HepG2 (cell line): ENCODE results near the gene MITF. TPM values are rescaled to one million over a fixed set of nuclear protein-coding genes. Genes with fewer than 3 reads are reported as not detected.

ENCODE experiments used
- ATAC-seq: fragments of 200-7000 bp; cut with Tn5 transposase; 3 replicates; pipeline ENCODE4 v1.9.1; 2020; ENCODE audit warnings: mild to moderate bottlenecking, moderate library complexity
- BruUV-seq: library from RNA; stranded (reverse); fragments of 400-500 nt; replicated peaks from 2 replicates; lab custom pipeline; 2021; lab: Mats Ljungman, UMichigan
- CTCF ChIA-PET: fragments of 300-600 bp; formaldehyde crosslinking; extraction: SDS; loops from one replicate; lab custom pipeline; 2021; ENCODE audit warnings: low total read pairs, inconsistent platforms, low intra/inter-chr PET ratio; lab: Yijun Ruan, JAX
- POLR2A ChIA-PET: fragments of 350-600 bp; sonication (Branson Sonifier 250); formaldehyde crosslinking; loops from one replicate; lab custom pipeline; 2020; ENCODE audit warnings: antibody characterized with exemption, inconsistent platforms; lab: Yijun Ruan, JAX
- DNase-seq: peaks from one replicate; pipeline ENCODE4 v3.0.0-alpha.2; 2015; ENCODE audit warnings: low spot score
- FAIRE-seq: peaks from 3 replicates; lab custom pipeline; 2011; peaks lifted over from hg19 to GRCh38; lab: Jason Lieb, UNC
- H2AFZ ChIP-seq: one replicate; pipeline ENCODE4 v1.6.1; 2011; ENCODE audit warnings: low read length, inconsistent platforms
- H3K27ac ChIP-seq: fragments of 300-600 bp; 3 replicates; pipeline ENCODE4 v1.8.0; 2011; ENCODE audit warnings: mixed run types, mild to moderate bottlenecking, mixed read lengths, low read length, inconsistent platforms; ENCODE audit not compliant: insufficient read depth; ENCODE audit errors: extremely low read length
- H3K27me3 ChIP-seq, 2 experiments: fragments of 200-600 bp in 1 of 2; 2 replicates in 1 of 2; 3 replicates in 1 of 2; pipeline versions ENCODE4 v1.6.0 to v1.8.0; 2011; ENCODE audit warnings: low read length in 2 of 2, mild to moderate bottlenecking in 2 of 2, moderate library complexity in 2 of 2, inconsistent platforms in 1 of 2; ENCODE audit not compliant: insufficient read depth in 2 of 2, control insufficient read depth in 1 of 2
- H3K36me3 ChIP-seq, 2 experiments: fragments of 200-600 bp in 1 of 2; replicated peaks in 1 of 2; 2 replicates in 1 of 2; 3 replicates in 1 of 2; pipeline versions ENCODE4 v1.5.1 to v1.8.0; 2011; ENCODE audit warnings: low read length in 2 of 2, inconsistent platforms in 1 of 2; ENCODE audit not compliant: insufficient read depth in 2 of 2, control insufficient read depth in 1 of 2
- H3K4me1 ChIP-seq: 2 replicates; pipeline ENCODE4 v1.5.1; 2012; ENCODE audit warnings: low read length, inconsistent platforms; ENCODE audit not compliant: insufficient read depth
- H3K4me2 ChIP-seq: 2 replicates; pipeline ENCODE4 v1.6.0; 2011; ENCODE audit warnings: low read depth, low read length, inconsistent platforms
- H3K4me3 ChIP-seq, 3 experiments: fragments of 200-600 bp in 1 of 3; sonication (generic), shearing (Covaris generic) in 1 of 3; replicated peaks in 1 of 3; 2 replicates each; pipeline ENCODE4 v1.5.1; 2011 to 2016; ENCODE audit warnings: low read length in 3 of 3, inconsistent platforms in 2 of 3, low read depth in 2 of 3, mild to moderate bottlenecking in 2 of 3, control low read depth in 1 of 3, mixed read lengths in 1 of 3; ENCODE audit not compliant: insufficient read depth in 1 of 3
- H3K79me2 ChIP-seq: one replicate; pipeline ENCODE4 v1.6.1; 2011; ENCODE audit warnings: low read length, inconsistent platforms; ENCODE audit not compliant: insufficient read depth
- H3K9ac ChIP-seq: 2 replicates; pipeline ENCODE4 v1.6.0; 2011; ENCODE audit warnings: mild to moderate bottlenecking, low read depth, low read length, inconsistent platforms; ENCODE audit not compliant: insufficient read depth
- H3K9me3 ChIP-seq: 2 replicates; pipeline ENCODE4 v1.5.1; 2012; ENCODE audit warnings: mild to moderate bottlenecking, low read length
- H4K20me1 ChIP-seq: 2 replicates; pipeline ENCODE4 v1.6.0; 2011; ENCODE audit warnings: inconsistent platforms, mild to moderate bottlenecking, low read length, moderate library complexity; ENCODE audit not compliant: insufficient read depth
- AGO2 ChIP-seq: fragments of 200-400 bp; formaldehyde crosslinking; optimal IDR thresholded peaks from 2 replicates; pipeline ENCODE3; 2017; ENCODE audit warnings: mild to moderate bottlenecking, low read depth, low read length, moderate library complexity
- IRX3 ChIP-seq: sonication (generic); formaldehyde crosslinking; IDR thresholded peaks from 2 replicates; pipeline ENCODE4 v1.8.1; 2023; ENCODE audit warnings: mild to moderate bottlenecking, low read depth, missing genetic modification reagents, borderline replicate concordance
- MAF1 ChIP-seq: sonication (generic); formaldehyde crosslinking; IDR thresholded peaks from 2 replicates; pipeline ENCODE4 v1.5.0; 2020; ENCODE audit warnings: missing genetic modification reagents, borderline replicate concordance
- SMC3 ChIP-seq: IDR thresholded peaks from 2 replicates; pipeline ENCODE4 v1.6.1; 2011; ENCODE audit warnings: low read length, improper control_type of control experiment
- SOX5 ChIP-seq: IDR thresholded peaks from 2 replicates; pipeline ENCODE4 v1.6.1; 2016; ENCODE audit warnings: borderline replicate concordance
- SP1 ChIP-seq, 2 experiments: fragments of 450-650 bp in 1 of 2; sonication (generic) in 1 of 2; formaldehyde crosslinking in 1 of 2; IDR thresholded peaks; 2 replicates each; pipeline versions ENCODE4 v1.4.0 to v1.6.1; 2016 to 2020; ENCODE audit warnings: missing genetic modification reagents in 1 of 2
- SRSF4 ChIP-seq: fragments of 200-400 bp; formaldehyde crosslinking; IDR thresholded peaks from one replicate; pipeline ENCODE4 v1.6.1; 2018; ENCODE audit warnings: mild to moderate bottlenecking, low read depth, low read length, moderate library complexity; ENCODE audit not compliant: poor library complexity, severe bottlenecking
- ZGPAT ChIP-seq: IDR thresholded peaks from 2 replicates; pipeline ENCODE4 v1.6.1; 2016; ENCODE audit warnings: mild to moderate bottlenecking
- ZNF256 ChIP-seq: sonication (generic); formaldehyde crosslinking; conservative IDR thresholded peaks from 2 replicates; pipeline ENCODE4 v1.4.0; 2020; ENCODE audit warnings: missing genetic modification reagents
- ZNF33A ChIP-seq: sonication (generic); formaldehyde crosslinking; IDR thresholded peaks from 2 replicates; pipeline ENCODE4 v1.5.1; 2020; ENCODE audit warnings: missing genetic modification reagents, mild to moderate bottlenecking, moderate library complexity, borderline replicate concordance
- ZNF766 ChIP-seq: sonication (generic); formaldehyde crosslinking; IDR thresholded peaks from 2 replicates; pipeline ENCODE4 v1.5.0; 2020; ENCODE audit warnings: missing genetic modification reagents, borderline replicate concordance
- ZNF782 ChIP-seq: sonication (generic); formaldehyde crosslinking; IDR thresholded peaks from 2 replicates; pipeline ENCODE4 v1.4.0; 2020; ENCODE audit warnings: missing genetic modification reagents, mild to moderate bottlenecking, borderline replicate concordance
- WGBS: methylation state at CpG from one replicate; pipeline ENCODE4 v1.1.6; 2017; ENCODE audit warnings: low lambda C conversion rate; 5-methylcytosine and 5-hydroxymethylcytosine counted together
- in situ Hi-C: cut with HindIII; loops from 2 replicates; pipeline ENCODE4 v1.10.0; 2017; ENCODE audit warnings: low pct_unique_long_range_greater_than_20kb; ENCODE audit not compliant: extremely low pct_ligation_motif_present
- intact Hi-C: fragments of 100-400 bp; cut with micrococcal nuclease; formaldehyde crosslinking; loops from one replicate; pipeline ENCODE4 v1.10.0; 2022; ENCODE audit not compliant: unreplicated experiment
- polyA plus RNA-seq, 8 experiments: library from polyadenylated mRNA; depleted of rRNA in 3 of 8; stranded (reverse) in 7 of 8; unstranded in 1 of 8; fragments of >200 nt; fragmentation: Illumina TruSeq in 4 of 8; extraction: Trizol in 4 of 8; gene quantifications; 2 replicates each; pipeline versions ENCODE4 v1.2.1 to v1.2.3, GENCODE V29; 2011 to 2016; ENCODE audit warnings: low read depth in 4 of 8, missing spikeins in 1 of 8, mixed read lengths in 1 of 8; ENCODE audit not compliant: insufficient read depth in 1 of 8
- total RNA-seq, 5 experiments: library from RNA; depleted of rRNA; stranded (reverse); fragments of >200 nt; fragmentation: Illumina TruSeq; extraction: Trizol; gene quantifications; 2 replicates each; pipeline ENCODE4 v1.2.3, GENCODE V29; 2016; ENCODE audit warnings: low read depth in 1 of 5
- TF ChIP-seq, protein P1 (sequence below): IDR thresholded peaks from 2 replicates; pipeline ENCODE4 v1.6.1; 2016; ENCODE audit warnings: missing compliant biosample characterization, missing genetic modification reagents, borderline replicate concordance
- TF ChIP-seq, protein P2 (sequence below): sonication (generic); formaldehyde crosslinking; IDR thresholded peaks from 2 replicates; pipeline ENCODE4 v1.5.0; 2020; ENCODE audit warnings: missing genetic modification reagents

Gene MITF
- total and polyA plus RNA-seq, 2 of the 13 experiments (the other 11 are each of a cell fraction or from before 2014, with no cell fraction given): 0.12 to 0.38 TPM

DNA sequence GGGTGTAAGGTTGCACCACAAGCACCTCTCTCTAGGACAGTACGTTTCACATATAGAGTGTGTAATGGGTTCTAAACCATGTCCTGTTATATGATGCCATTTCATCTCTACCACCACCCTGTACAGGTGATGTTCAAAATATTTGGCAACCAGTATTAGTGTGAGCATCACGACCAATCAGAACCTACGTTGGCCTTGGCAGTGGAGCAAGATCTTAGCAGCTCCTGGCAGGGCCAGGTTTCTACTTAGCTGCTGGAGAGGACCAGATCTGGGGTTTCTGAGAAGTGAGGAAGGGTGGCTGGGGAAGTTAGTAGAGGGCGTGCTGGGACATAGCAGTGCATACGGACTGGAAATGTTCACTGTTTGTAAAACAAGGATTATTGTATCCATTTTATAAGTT, 23.1 kb upstream of the MITF start:
- no peak for DNase-seq
- Histone ChIP-seq H3K9me3 (no peaks in the 10 kb centered on the region), H3K9ac (no peak overlapping the region), H3K4me1 (no peaks in the 10 kb centered on the region), H4K20me1 (no peaks in the 10 kb centered on the region), H3K79me2 (no peaks in the 10 kb centered on the region), H3K4me3 (no peak overlapping the region), H3K36me3 (no peaks in the 10 kb centered on the region), H3K27me3 (no peaks in the 10 kb centered on the region; a peak in 1 of 5 replicates), H3K4me2 (no peak overlapping the region), H3K27ac (no peak overlapping the region), H2AFZ (no peak overlapping the region)
- ATAC-seq: no peak
- BruUV-seq: no TSS peak
- intact Hi-C loops: no loop called here
- WGBS: 1% methylated on average over 5 of the region's 5 CpGs
- CTCF ChIA-PET: no interaction called here
- in situ Hi-C loops: no loop called here
- POLR2A ChIA-PET: no interaction called here
- no peak for FAIRE-seq
- TF ChIP-seq, protein P1, sequence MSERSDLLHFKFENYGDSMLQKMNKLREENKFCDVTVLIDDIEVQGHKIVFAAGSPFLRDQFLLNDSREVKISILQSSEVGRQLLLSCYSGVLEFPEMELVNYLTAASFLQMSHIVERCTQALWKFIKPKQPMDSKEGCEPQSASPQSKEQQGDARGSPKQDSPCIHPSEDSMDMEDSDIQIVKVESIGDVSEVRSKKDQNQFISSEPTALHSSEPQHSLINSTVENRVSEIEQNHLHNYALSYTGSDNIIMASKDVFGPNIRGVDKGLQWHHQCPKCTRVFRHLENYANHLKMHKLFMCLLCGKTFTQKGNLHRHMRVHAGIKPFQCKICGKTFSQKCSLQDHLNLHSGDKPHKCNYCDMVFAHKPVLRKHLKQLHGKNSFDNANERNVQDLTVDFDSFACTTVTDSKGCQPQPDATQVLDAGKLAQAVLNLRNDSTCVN (CRISPR knock-in tag): no peak
- TF ChIP-seq ZNF33A (CRISPR knock-in tag) (no peak), MAF1 (CRISPR knock-in tag) (no peak), SP1 (IDR thresholded peaks at IDR 0.05) (no peak), SP1 (CRISPR knock-in tag; IDR thresholded peaks at IDR 0.05) (no peak), ZNF766 (CRISPR knock-in tag) (no peak), SRSF4 (no peak), SMC3 (no peak), SOX5 (CRISPR knock-in tag) (no peak), ZNF782 (no peak), IRX3 (CRISPR knock-in tag) (no peak), AGO2 (no peak), ZNF256 (CRISPR knock-in tag) (no peak), ZGPAT (CRISPR knock-in tag) (no peak)
- TF ChIP-seq, protein P2, sequence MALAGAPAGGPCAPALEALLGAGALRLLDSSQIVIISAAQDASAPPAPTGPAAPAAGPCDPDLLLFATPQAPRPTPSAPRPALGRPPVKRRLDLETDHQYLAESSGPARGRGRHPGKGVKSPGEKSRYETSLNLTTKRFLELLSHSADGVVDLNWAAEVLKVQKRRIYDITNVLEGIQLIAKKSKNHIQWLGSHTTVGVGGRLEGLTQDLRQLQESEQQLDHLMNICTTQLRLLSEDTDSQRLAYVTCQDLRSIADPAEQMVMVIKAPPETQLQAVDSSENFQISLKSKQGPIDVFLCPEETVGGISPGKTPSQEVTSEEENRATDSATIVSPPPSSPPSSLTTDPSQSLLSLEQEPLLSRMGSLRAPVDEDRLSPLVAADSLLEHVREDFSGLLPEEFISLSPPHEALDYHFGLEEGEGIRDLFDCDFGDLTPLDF (CRISPR knock-in tag): no peak
